NCI-H748 (cell line): ENCODE data around the gene PQBP1.

Experiments used
- DNase-seq: peaks from one replicate; lab custom pipeline; 2025; ENCODE audit not compliant: unreplicated experiment; lab: John Stamatoyannopoulos, UW

PQBP1 gene

GRCh38 chrX:48899078-48899410, 1.3 kb downstream of the PQBP1 start:
- no peak for DNase-seq

DNA sequence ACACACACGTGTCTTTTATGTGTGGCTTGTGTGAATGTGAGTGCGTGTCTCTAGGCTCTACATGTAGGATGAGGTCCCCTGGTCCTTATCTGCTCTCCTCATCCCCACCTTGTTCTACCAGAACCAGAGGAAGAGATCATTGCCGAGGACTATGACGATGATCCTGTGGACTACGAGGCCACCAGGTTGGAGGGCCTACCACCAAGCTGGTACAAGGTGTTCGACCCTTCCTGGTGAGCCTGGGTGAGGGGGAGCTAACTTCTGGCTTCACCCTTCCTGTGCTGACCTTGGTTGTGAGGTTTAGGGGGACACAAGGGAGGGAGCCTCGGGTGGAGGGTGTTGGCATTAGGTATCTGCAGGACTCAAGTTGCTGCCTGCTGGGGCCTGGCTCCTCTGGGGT, 3.3 kb downstream of the PQBP1 start:
- DNase-seq, result no peak

- DNase-seq, result no peak
These were observed 4.4 kb downstream of the PQBP1 start for GRCh38 chrX:48902135-48902534.

- DNase-seq, result no peak
These were observed 5.0 kb downstream of the PQBP1 start for GRCh38 chrX:48902776-48903175.

DNA sequence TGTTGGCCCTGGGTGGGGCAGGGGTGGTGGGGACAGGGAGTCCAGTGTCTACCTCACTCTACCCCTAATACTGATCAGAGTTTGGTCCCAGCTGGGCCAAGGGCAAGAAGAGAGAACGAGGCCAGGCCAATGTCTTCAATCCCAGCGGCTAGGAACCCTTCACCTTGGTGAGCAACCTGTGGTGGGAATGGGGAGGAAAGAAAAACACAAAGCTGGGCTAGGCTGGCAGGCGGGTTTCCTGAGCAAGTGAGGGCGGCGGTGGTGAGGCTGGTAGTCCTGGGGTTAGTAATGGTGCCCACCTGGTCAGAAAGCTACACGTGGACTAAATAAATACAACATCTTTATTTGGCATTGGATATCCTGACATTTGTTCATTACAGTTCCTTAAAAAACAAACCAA, 5.6 kb downstream of the PQBP1 start:
- DNase-seq, result no peak

- DNase-seq, result no peak
These were observed 6.5 kb downstream of the PQBP1 start for GRCh38 chrX:48904180-48904579.

GRCh38 chrX:48904626-48905025, 6.9 kb downstream of the PQBP1 start:
- no peak for DNase-seq

- no peak for DNase-seq
These were observed 7.5 kb downstream of the PQBP1 start for GRCh38 chrX:48905090-48905790.

GRCh38 chrX:48908600-48908999, 10.9 kb downstream of the PQBP1 start:
- DNase-seq, result no peak

DNA sequence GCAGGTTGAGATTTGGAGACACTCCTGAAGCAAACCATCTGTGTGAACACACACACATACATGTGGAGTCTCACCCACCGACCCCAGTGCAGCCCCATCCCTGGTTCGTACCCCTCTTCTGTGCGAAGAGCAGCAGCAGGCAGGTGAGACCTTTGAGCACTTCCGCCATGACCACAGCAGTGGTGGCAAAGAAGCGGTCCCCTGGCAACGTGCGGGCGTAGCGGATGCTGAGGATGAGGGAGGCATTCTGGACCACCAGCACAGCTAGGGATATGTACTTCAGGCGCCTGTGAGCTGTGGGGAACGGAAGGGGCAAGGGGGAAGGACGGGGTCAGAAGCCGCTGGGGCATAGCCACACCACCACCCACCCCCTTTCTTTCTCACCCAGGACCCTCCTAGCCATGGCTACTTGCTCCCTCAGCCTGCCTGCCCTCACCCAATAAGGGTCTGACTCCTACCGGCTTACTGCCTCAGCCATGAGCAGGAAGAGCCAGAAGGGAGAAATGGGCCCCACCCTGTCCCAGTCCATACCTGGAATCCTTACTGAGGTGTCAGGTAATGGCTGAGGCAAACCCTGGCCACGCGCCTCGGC, 12.1 kb downstream of the PQBP1 start:
- no peak for DNase-seq

GRCh38 chrX:48910926-48911411, 13.2 kb downstream of the PQBP1 start:
- no peak for DNase-seq

GRCh38 chrX:48911412-48912182, 13.9 kb downstream of the PQBP1 start, which contains the start of gene SLC35A2:
TSS of gene SLC35A2 (minus strand) at chrX:48911646. CDS start at chrX:48911636, 10 bp downstream.
- DNase-seq, result peak; percentile 92

GRCh38 chrX:48913605-48914366, 16.1 kb downstream of the PQBP1 start:
- DNase-seq, result no peak

- DNase-seq, result no peak
These were observed 17.1 kb downstream of the PQBP1 start for GRCh38 chrX:48914593-48915493.

DNA sequence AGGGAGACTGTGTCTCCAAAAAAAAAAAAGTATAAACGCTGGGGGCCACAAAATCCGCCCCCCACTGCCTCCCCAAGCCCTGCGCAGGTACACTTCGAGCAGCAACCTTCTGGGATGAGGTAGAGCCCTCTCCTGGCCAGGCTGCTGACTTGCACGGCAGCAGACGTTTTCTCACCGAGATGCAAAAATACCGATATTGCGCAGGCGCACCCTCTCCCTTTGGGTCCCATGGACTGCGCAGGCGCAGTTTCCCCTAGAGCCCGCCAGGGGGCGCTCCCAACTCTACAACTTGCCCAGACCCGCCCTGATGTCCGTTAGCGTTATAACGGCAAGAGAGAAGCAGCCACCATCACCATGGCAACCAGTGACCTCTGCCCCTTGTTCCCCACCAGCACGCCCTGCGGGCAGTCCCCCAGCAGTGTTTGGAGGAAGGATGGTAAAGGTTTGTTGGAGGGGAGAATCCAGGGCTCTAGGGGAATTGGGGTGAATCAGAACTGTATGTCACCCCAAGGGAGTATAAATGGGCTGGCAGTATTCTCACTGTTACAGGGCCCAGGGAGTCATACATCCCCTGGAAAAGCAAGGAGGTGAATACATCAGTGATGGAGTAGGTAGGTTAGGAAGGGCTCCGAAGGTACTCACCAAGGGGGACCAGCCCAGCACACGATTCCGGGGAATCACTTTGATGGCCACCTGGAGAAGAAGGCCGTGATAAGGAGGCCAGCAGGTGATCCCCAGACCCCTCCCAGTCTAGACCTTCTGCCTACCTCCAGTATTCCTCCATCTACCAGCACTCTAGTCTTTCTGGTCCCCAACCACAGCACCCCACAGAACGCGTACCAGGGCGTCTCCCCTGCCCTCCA, 19.6 kb downstream of the PQBP1 start:
- peak; percentile 93 for DNase-seq

DNA sequence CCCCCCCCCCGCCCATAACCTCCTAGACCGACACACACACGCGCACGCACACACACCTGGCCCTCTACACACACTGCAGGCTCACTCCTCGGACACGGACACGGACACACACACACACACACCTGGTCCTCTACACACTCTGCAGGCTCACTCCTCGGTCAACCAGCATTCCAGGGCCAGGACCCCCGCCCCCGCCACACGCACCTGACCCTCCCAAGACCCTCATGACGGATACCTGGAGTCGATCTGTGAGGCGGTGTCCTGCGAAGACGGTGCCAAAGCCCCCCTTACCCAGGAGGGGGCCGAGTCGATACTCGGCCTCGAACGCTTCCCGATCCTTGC, 20.5 kb downstream of the PQBP1 start:
- peak; percentile 42 for DNase-seq

- peak; percentile 98 for DNase-seq
These were observed 21.1 kb downstream of the PQBP1 start, which contains the start of gene PIM2 for GRCh38 chrX:48918643-48919340. TSS of gene PIM2 (minus strand) at chrX:48919024. CDS start at chrX:48918834, 190 bp downstream.

DNA sequence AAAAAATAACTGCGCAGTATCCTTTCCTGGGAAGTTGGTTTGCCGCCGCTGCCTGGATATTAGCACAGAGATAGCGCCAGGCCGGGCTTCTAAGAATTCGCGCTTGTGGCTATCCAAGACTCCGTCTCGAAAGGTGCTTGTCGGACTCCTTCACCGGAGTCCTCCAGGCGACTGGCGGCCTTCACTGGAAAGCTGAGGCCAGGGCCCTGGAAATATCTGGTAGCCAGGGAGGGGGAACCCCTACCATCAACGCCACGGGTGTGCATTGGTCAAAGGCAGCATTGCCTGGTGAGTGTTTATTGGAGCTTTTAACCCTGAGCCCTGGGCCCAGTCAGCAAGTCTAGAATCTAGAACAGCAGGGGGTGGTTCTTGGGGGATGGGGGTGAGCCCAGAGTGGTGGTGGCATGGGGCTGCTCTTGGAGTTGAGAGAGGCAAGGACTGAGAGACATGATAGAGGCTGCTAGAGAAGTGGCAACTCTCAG, 21.7 kb downstream of the PQBP1 start:
- DNase-seq, result no peak
